Esophagus squamous epithelium (tissue), 4 donors: ENCODE measurements around the gene DTNB.

Source experiments
- CTCF ChIP-seq, 6 experiments: fragments of 450-650 bp in 4 of 6; fragments of 200-600 bp in 2 of 6; sonication (generic) in 2 of 6; IDR thresholded peaks; one replicate each; pipeline ENCODE4 v1.5.1; 2016 to 2019; ENCODE audit warnings: antibody characterized with exemption in 6 of 6, mild to moderate bottlenecking in 4 of 6, moderate library complexity in 4 of 6
- POLR2A ChIP-seq, 4 donors: fragments of 450-650 bp; IDR thresholded peaks; one replicate each; pipeline ENCODE4 v1.6.1; 2017; ENCODE audit warnings: antibody characterized with exemption in 4 of 4, mild to moderate bottlenecking in 4 of 4, moderate library complexity in 3 of 4

- TF ChIP-seq CTCF (IDR thresholded peaks at IDR 0.05) (no peak), POLR2A (IDR thresholded peaks at IDR 0.05) (no peak)
Measured at GRCh38 chr2:25369876-25370275, 303.5 kb downstream of the DTNB start.
